ENCODE data around the gene EPB41L3. TPM values are rescaled to one million over a fixed set of nuclear protein-coding genes. Genes with fewer than 3 reads are reported as not detected.

The EPB41L3 gene
- total and polyA plus RNA-seq, 10 of the 15 experiments (the other 5 are each of a cell fraction or from before 2014, with no cell fraction given) = 0.11 to 0.69 (median 0.23) TPM; not detected in 6

DNA sequence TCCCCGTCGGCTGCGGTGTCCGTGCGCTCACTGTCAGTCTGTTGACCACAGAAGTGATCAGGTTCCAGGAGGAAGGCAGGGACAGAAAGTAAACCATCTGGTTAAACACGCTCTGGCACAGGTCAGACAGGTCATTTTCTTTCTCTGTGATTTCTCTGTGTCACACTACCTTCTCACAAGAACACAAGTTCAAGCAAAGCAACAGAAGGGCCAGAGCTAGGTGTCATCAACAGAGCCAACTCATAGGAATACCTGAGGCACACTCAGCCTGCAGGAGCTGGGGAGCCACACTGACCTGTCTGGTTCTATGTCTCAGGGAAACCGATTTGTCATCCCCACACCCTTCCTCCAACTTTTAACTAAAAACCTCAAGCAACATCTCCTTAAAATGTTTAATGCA is 133.2 kb downstream of the EPB41L3 start (continued):
- TF ChIP-seq ZBTB11 (CRISPR knock-in tag; IDR thresholded peaks at IDR 0.05) (no peak), ZBED1 (IDR thresholded peaks at IDR 0.05; ENCODE audit: borderline replicate concordance) (no peak), SMARCA5 (IDR thresholded peaks at IDR 0.05) (no peak), ZNF24 (IDR thresholded peaks at IDR 0.05) (no peak), STAT1 (conservative IDR thresholded peaks at IDR 0.05) (no peak), CHD1 (IDR thresholded peaks at IDR 0.05; ENCODE audit: low read depth, low read length) (no peak), CHD4 (IDR thresholded peaks at IDR 0.05) (no peak), RAD21 (IDR thresholded peaks at IDR 0.05; ENCODE audit: insufficient read depth, low read depth, low read length) (no peak)
- TF ChIP-seq, protein P1, sequence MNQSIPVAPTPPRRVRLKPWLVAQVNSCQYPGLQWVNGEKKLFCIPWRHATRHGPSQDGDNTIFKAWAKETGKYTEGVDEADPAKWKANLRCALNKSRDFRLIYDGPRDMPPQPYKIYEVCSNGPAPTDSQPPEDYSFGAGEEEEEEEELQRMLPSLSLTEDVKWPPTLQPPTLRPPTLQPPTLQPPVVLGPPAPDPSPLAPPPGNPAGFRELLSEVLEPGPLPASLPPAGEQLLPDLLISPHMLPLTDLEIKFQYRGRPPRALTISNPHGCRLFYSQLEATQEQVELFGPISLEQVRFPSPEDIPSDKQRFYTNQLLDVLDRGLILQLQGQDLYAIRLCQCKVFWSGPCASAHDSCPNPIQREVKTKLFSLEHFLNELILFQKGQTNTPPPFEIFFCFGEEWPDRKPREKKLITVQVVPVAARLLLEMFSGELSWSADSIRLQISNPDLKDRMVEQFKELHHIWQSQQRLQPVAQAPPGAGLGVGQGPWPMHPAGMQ (IDR thresholded peaks at IDR 0.05; ENCODE audit: borderline replicate concordance) = no peak

DNA sequence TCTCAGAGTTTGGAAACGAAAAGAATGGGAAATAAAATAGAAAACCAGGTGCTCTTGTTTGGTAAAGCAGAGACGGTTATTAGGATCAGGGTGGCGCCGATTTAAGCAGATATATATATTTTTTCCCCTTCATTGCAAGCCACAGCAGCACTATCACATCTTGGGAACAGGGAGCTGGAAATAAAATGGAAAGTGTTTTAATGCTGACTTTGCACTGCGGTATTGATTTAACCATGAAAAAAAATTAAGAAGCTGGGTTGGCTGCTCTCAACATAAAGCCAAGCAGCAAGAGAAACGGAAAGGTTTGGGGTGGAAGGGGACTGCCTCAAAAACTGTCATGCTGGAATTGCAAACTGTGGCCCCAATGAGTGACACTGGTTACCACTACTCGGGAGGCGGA is 145.5 kb downstream of the EPB41L3 start:
- ChIA-PET SMC1A (ENCODE audit: uncharacterized antibody, unreplicated experiment) (no interaction called here), RAD21 (ENCODE audit: unreplicated experiment) (no interaction called here), CTCF (no interaction called here), POLR2A (no interaction called here)
- H3K9ac ChIP-seq (ENCODE audit: control insufficient read depth, insufficient read depth, low read length) = no peak overlapping the region
- FAIRE-seq (no peak), DNase-seq (ENCODE audit: low read depth, low spot score) (no peak), ATAC-seq (no peak)
- intact Hi-C loops (cut with micrococcal nuclease; ENCODE audit: unreplicated experiment) = no loop called here
- no TSS peak for BruUV-seq (replicated peaks)
- H3K4me2 ChIP-seq (ENCODE audit: control insufficient read depth, insufficient read depth) = no peak overlapping the region
- no peaks in the 10 kb centered on the region; a peak in 1 of 4 replicates for H3K27me3 ChIP-seq (replicated peaks in 1 of 2; ENCODE audit: control insufficient read depth in 2 of 2, insufficient read depth in 2 of 2, low read length in 1 of 2)
- H3K79me2 ChIP-seq (ENCODE audit: control insufficient read depth, insufficient read depth, low read length) = no peaks in the 10 kb centered on the region
- no peak overlapping the region for H3K4me3 ChIP-seq
- no peak overlapping the region for H3K27ac ChIP-seq (ENCODE audit: control insufficient read depth, insufficient read depth)
- H3K9me3 ChIP-seq (replicated peaks; ENCODE audit: control insufficient read depth, insufficient read depth, low read length) = no peaks in the 10 kb centered on the region
- no peak overlapping the region for H2AFZ ChIP-seq (ENCODE audit: control insufficient read depth, low read depth, low read length)
- H4K20me1 ChIP-seq (ENCODE audit: control insufficient read depth, insufficient read depth) = no peaks in the 10 kb centered on the region
- H3K4me1 ChIP-seq (ENCODE audit: control insufficient read depth, insufficient read depth, low read length) = no peaks in the 10 kb centered on the region
- WGBS (ENCODE audit: insufficient coverage, insufficient replicate concordance, low lambda C conversion rate, missing lambda C conversion rate) = 30% methylated on average over 8 of the region's 8 CpGs
- in situ Hi-C loops (cut with MboI) = no loop called here
- H3K36me3 ChIP-seq (ENCODE audit: control insufficient read depth in 2 of 2, insufficient read depth in 2 of 2, low read length in 1 of 2) = no peaks in the 10 kb centered on the region
- TF ChIP-seq SREBF1 (IDR thresholded peaks at IDR 0.05; ENCODE audit: low read length) (no peak), NFYA (IDR thresholded peaks at IDR 0.05; ENCODE audit: borderline replicate concordance, low read depth, low read length) (no peak), SMAD1 (IDR thresholded peaks at IDR 0.05; ENCODE audit: low read depth, partially characterized antibody) (no peak)
- TF ChIP-seq, protein P2, sequence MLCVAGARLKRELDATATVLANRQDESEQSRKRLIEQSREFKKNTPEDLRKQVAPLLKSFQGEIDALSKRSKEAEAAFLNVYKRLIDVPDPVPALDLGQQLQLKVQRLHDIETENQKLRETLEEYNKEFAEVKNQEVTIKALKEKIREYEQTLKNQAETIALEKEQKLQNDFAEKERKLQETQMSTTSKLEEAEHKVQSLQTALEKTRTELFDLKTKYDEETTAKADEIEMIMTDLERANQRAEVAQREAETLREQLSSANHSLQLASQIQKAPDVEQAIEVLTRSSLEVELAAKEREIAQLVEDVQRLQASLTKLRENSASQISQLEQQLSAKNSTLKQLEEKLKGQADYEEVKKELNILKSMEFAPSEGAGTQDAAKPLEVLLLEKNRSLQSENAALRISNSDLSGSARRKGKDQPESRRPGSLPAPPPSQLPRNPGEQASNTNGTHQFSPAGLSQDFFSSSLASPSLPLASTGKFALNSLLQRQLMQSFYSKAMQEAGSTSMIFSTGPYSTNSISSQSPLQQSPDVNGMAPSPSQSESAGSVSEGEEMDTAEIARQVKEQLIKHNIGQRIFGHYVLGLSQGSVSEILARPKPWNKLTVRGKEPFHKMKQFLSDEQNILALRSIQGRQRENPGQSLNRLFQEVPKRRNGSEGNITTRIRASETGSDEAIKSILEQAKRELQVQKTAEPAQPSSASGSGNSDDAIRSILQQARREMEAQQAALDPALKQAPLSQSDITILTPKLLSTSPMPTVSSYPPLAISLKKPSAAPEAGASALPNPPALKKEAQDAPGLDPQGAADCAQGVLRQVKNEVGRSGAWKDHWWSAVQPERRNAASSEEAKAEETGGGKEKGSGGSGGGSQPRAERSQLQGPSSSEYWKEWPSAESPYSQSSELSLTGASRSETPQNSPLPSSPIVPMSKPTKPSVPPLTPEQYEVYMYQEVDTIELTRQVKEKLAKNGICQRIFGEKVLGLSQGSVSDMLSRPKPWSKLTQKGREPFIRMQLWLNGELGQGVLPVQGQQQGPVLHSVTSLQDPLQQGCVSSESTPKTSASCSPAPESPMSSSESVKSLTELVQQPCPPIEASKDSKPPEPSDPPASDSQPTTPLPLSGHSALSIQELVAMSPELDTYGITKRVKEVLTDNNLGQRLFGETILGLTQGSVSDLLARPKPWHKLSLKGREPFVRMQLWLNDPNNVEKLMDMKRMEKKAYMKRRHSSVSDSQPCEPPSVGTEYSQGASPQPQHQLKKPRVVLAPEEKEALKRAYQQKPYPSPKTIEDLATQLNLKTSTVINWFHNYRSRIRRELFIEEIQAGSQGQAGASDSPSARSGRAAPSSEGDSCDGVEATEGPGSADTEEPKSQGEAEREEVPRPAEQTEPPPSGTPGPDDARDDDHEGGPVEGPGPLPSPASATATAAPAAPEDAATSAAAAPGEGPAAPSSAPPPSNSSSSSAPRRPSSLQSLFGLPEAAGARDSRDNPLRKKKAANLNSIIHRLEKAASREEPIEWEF (IDR thresholded peaks at IDR 0.05; ENCODE audit: insufficient replicate concordance, low read depth, low read length) = no peak

Data from GM12878 (cell line).